HEK293 (cell line): Measurements from ENCODE around the gene MDGA2.

Experiments used
- CTCF ChIA-PET: fragments of 350-600 bp; formaldehyde crosslinking; extraction: SDS; loops from one replicate; lab custom pipeline; 2021; ENCODE audit warnings: antibody characterized with exemption; lab: Yijun Ruan, JAX
- POLR2A ChIA-PET: fragments of 300-600 bp; formaldehyde crosslinking; extraction: SDS; loops from one replicate; lab custom pipeline; 2020; ENCODE audit warnings: antibody characterized with exemption, inconsistent platforms; lab: Yijun Ruan, JAX
- H3K27ac ChIP-seq: fragments of 200-500 bp; sonication (Bioruptor generic); 2 replicates; pipeline ENCODE4 v1.5.1; 2014; ENCODE audit warnings: low read depth, low read length, control low read depth, inconsistent platforms; ENCODE audit errors: extremely low read depth
- H3K36me3 ChIP-seq, 2 experiments: fragments of 200-500 bp in 1 of 2; sonication (Bioruptor generic) in 1 of 2; 1 replicate in 1 of 2; 2 replicates in 1 of 2; pipeline ENCODE4 v1.5.1; 2014 to 2017; ENCODE audit warnings: inconsistent platforms in 2 of 2, low read length in 2 of 2; ENCODE audit not compliant: control insufficient read depth in 2 of 2, insufficient read depth in 1 of 2
- H3K4me1 ChIP-seq: fragments of 200-500 bp; sonication (Bioruptor generic); 2 replicates; pipeline ENCODE4 v1.5.1; 2014; ENCODE audit warnings: mild to moderate bottlenecking, low read length, inconsistent platforms; ENCODE audit not compliant: control insufficient read depth, insufficient read depth
- H3K4me3 ChIP-seq: 2 replicates; pipeline ENCODE4 v1.5.1; 2011; ENCODE audit warnings: low read depth, mild to moderate bottlenecking, control low read depth, low read length, moderate library complexity
- H3K9me3 ChIP-seq: fragments of 200-500 bp; sonication (Bioruptor generic); 2 replicates; pipeline ENCODE4 v1.5.1; 2014; ENCODE audit warnings: low read depth, low read length, inconsistent platforms; ENCODE audit not compliant: control insufficient read depth, insufficient read depth
- AEBP2 ChIP-seq: fragments of 450-650 bp; formaldehyde crosslinking; IDR thresholded peaks from 2 replicates; pipeline ENCODE4 v1.5.1; 2016; ENCODE audit warnings: missing biosample characterization, missing genetic modification characterization, borderline replicate concordance
- HOXC10 ChIP-seq: sonication (generic); formaldehyde crosslinking; IDR thresholded peaks from 2 replicates; pipeline ENCODE4 v1.8.1; 2023; ENCODE audit warnings: mild to moderate bottlenecking, missing genetic modification reagents
- KLF17 ChIP-seq: fragments of 450-650 bp; formaldehyde crosslinking; IDR thresholded peaks from 2 replicates; pipeline ENCODE4 v1.5.1; 2016; ENCODE audit warnings: missing biosample characterization, missing genetic modification characterization
- PBX3 ChIP-seq: sonication (generic); formaldehyde crosslinking; IDR thresholded peaks from 2 replicates; pipeline ENCODE4 v1.8.1; 2022; ENCODE audit warnings: mild to moderate bottlenecking, moderate library complexity, missing genetic modification reagents
- TCF7L2 ChIP-seq: IDR thresholded peaks from 2 replicates; pipeline ENCODE4 v1.6.1; 2011; ENCODE audit warnings: low read depth, mild to moderate bottlenecking, inconsistent platforms, low read length, moderate library complexity, borderline replicate concordance
- WT1 ChIP-seq: fragments of 450-650 bp; formaldehyde crosslinking; IDR thresholded peaks from 2 replicates; pipeline ENCODE4 v1.5.1; 2016; ENCODE audit warnings: missing biosample characterization, missing genetic modification characterization
- YY1 ChIP-seq: fragments of 450-650 bp; formaldehyde crosslinking; IDR thresholded peaks from 2 replicates; pipeline ENCODE4 v1.5.1; 2018; ENCODE audit warnings: missing biosample characterization, missing genetic modification characterization
- ZBTB1 ChIP-seq: fragments of 450-650 bp; formaldehyde crosslinking; IDR thresholded peaks from 2 replicates; pipeline ENCODE4 v1.5.1; 2016; ENCODE audit warnings: missing biosample characterization, missing genetic modification characterization
- ZBTB21 ChIP-seq: fragments of 450-650 bp; formaldehyde crosslinking; IDR thresholded peaks from 2 replicates; pipeline ENCODE4 v1.5.1; 2017; ENCODE audit warnings: missing biosample characterization, missing genetic modification characterization
- ZBTB48 ChIP-seq: fragments of 450-650 bp; formaldehyde crosslinking; IDR thresholded peaks from 2 replicates; pipeline ENCODE4 v1.5.1; 2016; ENCODE audit warnings: missing biosample characterization, missing genetic modification characterization
- ZNF10 ChIP-seq: fragments of 450-650 bp; formaldehyde crosslinking; IDR thresholded peaks from 2 replicates; pipeline ENCODE4 v1.5.1; 2017; ENCODE audit warnings: missing biosample characterization, missing genetic modification characterization
- ZNF148 ChIP-seq: fragments of 450-650 bp; formaldehyde crosslinking; IDR thresholded peaks from 2 replicates; pipeline ENCODE4 v1.5.0; 2017; ENCODE audit warnings: missing biosample characterization, missing genetic modification characterization, borderline replicate concordance
- ZNF202 ChIP-seq: fragments of 450-650 bp; formaldehyde crosslinking; IDR thresholded peaks from 2 replicates; pipeline ENCODE4 v1.5.1; 2016; ENCODE audit warnings: missing biosample characterization, missing genetic modification characterization, borderline replicate concordance
- ZNF266 ChIP-seq: fragments of 450-650 bp; formaldehyde crosslinking; IDR thresholded peaks from 2 replicates; pipeline ENCODE4 v1.5.1; 2016; ENCODE audit warnings: missing biosample characterization, missing genetic modification characterization, low read depth
- ZNF324 ChIP-seq: fragments of 450-650 bp; formaldehyde crosslinking; IDR thresholded peaks from 2 replicates; pipeline ENCODE4 v1.5.1; 2016; ENCODE audit warnings: missing biosample characterization, missing genetic modification characterization
- ZNF37A ChIP-seq: fragments of 450-650 bp; IDR thresholded peaks from 2 replicates; pipeline ENCODE4 v1.5.1; 2018; ENCODE audit warnings: missing biosample characterization, missing genetic modification characterization
- ZNF426 ChIP-seq: fragments of 450-650 bp; formaldehyde crosslinking; IDR thresholded peaks from 2 replicates; pipeline ENCODE4 v1.5.1; 2017; ENCODE audit warnings: missing biosample characterization, missing genetic modification characterization, mild to moderate bottlenecking, inconsistent platforms, moderate library complexity
- ZNF473 ChIP-seq: fragments of 450-650 bp; formaldehyde crosslinking; IDR thresholded peaks from 2 replicates; pipeline ENCODE4 v1.5.1; 2017; ENCODE audit warnings: missing biosample characterization, missing genetic modification characterization
- ZNF521 ChIP-seq: fragments of 450-650 bp; formaldehyde crosslinking; IDR thresholded peaks from 2 replicates; pipeline ENCODE4 v1.5.1; 2017; ENCODE audit warnings: missing biosample characterization, mild to moderate bottlenecking, missing genetic modification characterization
- ZNF549 ChIP-seq: fragments of 450-650 bp; IDR thresholded peaks from 2 replicates; pipeline ENCODE4 v1.5.1; 2018; ENCODE audit warnings: missing biosample characterization, missing genetic modification characterization, mild to moderate bottlenecking, inconsistent platforms, moderate library complexity
- ZNF629 ChIP-seq: fragments of 450-650 bp; formaldehyde crosslinking; IDR thresholded peaks from 2 replicates; pipeline ENCODE4 v1.5.1; 2017; ENCODE audit warnings: missing biosample characterization, missing genetic modification characterization
- ZNF768 ChIP-seq: fragments of 450-650 bp; formaldehyde crosslinking; IDR thresholded peaks from 2 replicates; pipeline ENCODE4 v1.5.1; 2018; ENCODE audit warnings: missing biosample characterization, mild to moderate bottlenecking, missing genetic modification characterization
- ZNF776 ChIP-seq: fragments of 450-650 bp; formaldehyde crosslinking; IDR thresholded peaks from 2 replicates; pipeline ENCODE4 v1.5.0; 2017; ENCODE audit warnings: missing biosample characterization, missing genetic modification characterization, borderline replicate concordance
- ZNF791 ChIP-seq: fragments of 450-650 bp; formaldehyde crosslinking; IDR thresholded peaks from 2 replicates; pipeline ENCODE4 v1.5.1; 2016; ENCODE audit warnings: missing biosample characterization, missing genetic modification characterization
- ZNF837 ChIP-seq: fragments of 450-650 bp; formaldehyde crosslinking; IDR thresholded peaks from 2 replicates; pipeline ENCODE4 v1.5.1; 2016; ENCODE audit warnings: missing biosample characterization, missing genetic modification characterization

MDGA2 gene

GRCh38 chr14:47658041-47658440 is 17.4 kb downstream of the MDGA2 start:
- ChIA-PET POLR2A (no interaction called here), CTCF (no interaction called here)
- Histone ChIP-seq H3K36me3 (no peaks in the 10 kb centered on the region), H3K4me3 (no peak overlapping the region), H3K9me3 (no peaks in the 10 kb centered on the region), H3K4me1 (no peaks in the 10 kb centered on the region)
- TF ChIP-seq HOXC10 (CRISPR knock-in tag) (no peak), ZNF549 (tag by site-specific recombination) (no peak), ZNF768 (tag by site-specific recombination) (no peak), WT1 (tag by site-specific recombination) (no peak), ZNF791 (no peak), ZNF473 (tag by site-specific recombination) (no peak), ZBTB48 (no peak), ZBTB21 (no peak), ZNF426 (tag by site-specific recombination) (no peak), ZNF266 (tag by site-specific recombination) (no peak), ZNF10 (tag by site-specific recombination) (no peak), ZBTB1 (no peak), KLF17 (tag by site-specific recombination) (no peak)
- TF ChIP-seq, all 188 proteins: peak for 0
- no peak overlapping the region for H3K27ac ChIP-seq

GRCh38 chr14:47657143-47657542 is 18.3 kb downstream of the MDGA2 start:
- Histone ChIP-seq H3K4me1 (no peaks in the 10 kb centered on the region), H3K9me3 (no peaks in the 10 kb centered on the region), H3K27ac (no peak overlapping the region), H3K4me3 (no peak overlapping the region), H3K36me3 (no peaks in the 10 kb centered on the region)
- ChIA-PET CTCF (no interaction called here), POLR2A (no interaction called here)
- TF ChIP-seq ZNF37A (no peak), ZNF629 (tag by site-specific recombination) (no peak), ZNF549 (tag by site-specific recombination) (no peak), ZNF148 (tag by site-specific recombination) (no peak), YY1 (no peak), PBX3 (CRISPR knock-in tag) (no peak), TCF7L2 (no peak), ZNF324 (tag by site-specific recombination) (no peak), ZNF521 (tag by site-specific recombination) (no peak), AEBP2 (no peak), ZNF837 (tag by site-specific recombination) (no peak), ZNF776 (tag by site-specific recombination) (no peak), ZNF202 (tag by site-specific recombination) (no peak)
